Measurements from ENCODE around the gene PSMA6. TPM values are rescaled to one million over a fixed set of nuclear protein-coding genes. Genes with fewer than 3 reads are reported as not detected.
A peak's percentile ranks its signal among the peaks of the same experiment; 100 is the strongest.

PSMA6 gene
- total and polyA plus RNA-seq, 2 of the 13 experiments (the other 11 are each of a cell fraction or from before 2014, with no cell fraction given): 525 to 1,109 TPM

- Histone ChIP-seq H3K4me2 (ENCODE audit: low read depth, low read length) (no peak overlapping the region), H3K9me3 (ENCODE audit: low read length) (no peaks in the 10 kb centered on the region), H3K36me3 (replicated peaks in 1 of 2; ENCODE audit: control insufficient read depth in 1 of 2, insufficient read depth in 2 of 2, low read length in 2 of 2) (peaks cover 0 to 5% of the 10 kb centered on the region in 2 experiments; a peak in 1 of 5 replicates), H4K20me1 (ENCODE audit: insufficient read depth, low read length) (peaks cover 19% of the 10 kb centered on the region), H3K9ac (ENCODE audit: insufficient read depth, low read depth, low read length) (no peak overlapping the region), H3K4me1 (ENCODE audit: insufficient read depth, low read length) (peaks cover 28% of the 10 kb centered on the region), H3K27me3 (ENCODE audit: control insufficient read depth in 1 of 2, insufficient read depth in 2 of 2, low read length in 2 of 2) (no peaks in the 10 kb centered on the region; a peak in 2 of 5 replicates), H3K4me3 (replicated peaks in 1 of 3; ENCODE audit: insufficient read depth in 1 of 3, low read depth in 2 of 3, low read length in 3 of 3) (no peak overlapping the region), H3K79me2 (ENCODE audit: insufficient read depth, low read length) (peaks cover 25% of the 10 kb centered on the region), H3K27ac (ENCODE audit: extremely low read length, insufficient read depth, low read length) (peak overlapping the region; percentile 96), H2AFZ (ENCODE audit: low read length) (no peak overlapping the region)
- FAIRE-seq (no peak), DNase-seq (ENCODE audit: low spot score) (no peak), ATAC-seq (no peak)
- ChIA-PET POLR2A (interaction anchor here (0.6 to 3.7 kb wide), 3 partner anchors 64 to 112 kb away, joined by 3 to 287 read pairs (median 29); partner anchors contain the start of gene NFKBIA), CTCF (ENCODE audit: low intra/inter-chr PET ratio, low total read pairs) (no interaction called here)
- intact Hi-C loops (cut with micrococcal nuclease; ENCODE audit: unreplicated experiment) (loop anchor here (5.0 to 10.0 kb wide), 5 partner anchors 98 to 515 kb away; partner anchors contain the start of genes FAM177A1, RALGAPA1 and SRP54), in situ Hi-C loops (cut with HindIII; ENCODE audit: extremely low pct_ligation_motif_present, low pct_unique_long_range_greater_than_20kb) (loop anchor here (5.0 kb wide), 1 partner anchor 118 kb away; no protein-coding TSS in a partner anchor)
- TF ChIP-seq MEF2D (CRISPR knock-in tag; IDR thresholded peaks at IDR 0.05) (no peak), FIP1L1 (IDR thresholded peaks at IDR 0.05; ENCODE audit: borderline replicate concordance, insufficient read depth, low read depth, low read length) (0 out of 2 replicates have a peak, but pooled peaks have one; percentile 11), ZNF770 (CRISPR knock-in tag; IDR thresholded peaks at IDR 0.05) (peak; percentile 83), ZNF362 (CRISPR knock-in tag; IDR thresholded peaks at IDR 0.05; ENCODE audit: borderline replicate concordance) (no peak), ZNF607 (CRISPR knock-in tag; IDR thresholded peaks at IDR 0.05; ENCODE audit: borderline replicate concordance) (0 out of 2 replicates have a peak, but pooled peaks have one; percentile 25), ZNF549 (CRISPR knock-in tag; IDR thresholded peaks at IDR 0.05) (no peak)
- no TSS peak for BruUV-seq (replicated peaks)
- 86% methylated on average over 3 of the region's 3 CpGs for WGBS (ENCODE audit: low lambda C conversion rate)
Measured at GRCh38 chr14:35289623-35290022, 2.6 kb upstream of the PSMA6 start.
